Stimulated activated CD4-positive, alpha-beta T cell treated with anti-CD3 and anti-CD28 coated beads, Interleukin-12 subunit alpha, Interleukin-12 subunit beta, amount 100 ng/mL, for 4 hours (primary cell): ENCODE results near the gene FUT8.

Experiments
- DNase-seq: peaks from one replicate; pipeline ENCODE4 v3.0.0-alpha.2; 2020

FUT8 gene

DNA sequence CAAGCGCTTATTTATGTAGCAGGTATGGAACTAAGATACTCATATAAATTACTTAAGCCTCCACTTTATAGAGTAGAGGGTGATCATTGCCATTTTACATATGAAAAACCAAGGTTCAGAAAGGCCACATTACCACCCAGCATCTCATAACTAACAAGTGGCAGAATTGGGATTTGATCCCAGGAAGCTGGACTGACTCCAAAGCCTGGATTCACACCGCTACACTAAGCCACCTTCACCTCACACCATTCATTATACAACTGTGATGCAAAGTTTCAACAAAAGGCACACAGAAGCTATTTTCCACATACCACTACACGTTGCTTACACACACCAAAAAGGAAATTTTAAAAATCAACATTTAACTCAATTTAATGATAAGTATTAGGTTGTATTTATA, 370.6 kb downstream of the FUT8 start:
- no peak for DNase-seq

DNA sequence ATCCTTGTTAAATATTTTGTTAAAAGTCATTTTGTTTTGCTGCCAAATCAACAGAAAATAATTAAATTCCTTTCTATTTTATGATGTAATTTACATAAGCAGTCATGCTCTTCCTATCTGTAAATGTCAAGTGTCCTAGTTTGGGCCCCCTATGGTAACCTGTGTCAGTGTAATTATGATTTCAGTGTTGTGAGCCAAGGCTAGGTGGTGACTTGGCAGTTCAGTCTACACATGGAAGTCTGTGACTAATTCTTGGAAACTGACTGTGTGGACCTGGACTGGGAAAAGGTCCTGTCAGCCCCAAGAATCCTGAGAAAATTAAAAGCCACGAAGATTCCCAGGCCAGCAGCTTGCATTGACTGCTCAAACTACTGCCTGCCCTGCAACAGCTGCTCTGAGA, 371.0 kb downstream of the FUT8 start:
- no peak for DNase-seq

DNA sequence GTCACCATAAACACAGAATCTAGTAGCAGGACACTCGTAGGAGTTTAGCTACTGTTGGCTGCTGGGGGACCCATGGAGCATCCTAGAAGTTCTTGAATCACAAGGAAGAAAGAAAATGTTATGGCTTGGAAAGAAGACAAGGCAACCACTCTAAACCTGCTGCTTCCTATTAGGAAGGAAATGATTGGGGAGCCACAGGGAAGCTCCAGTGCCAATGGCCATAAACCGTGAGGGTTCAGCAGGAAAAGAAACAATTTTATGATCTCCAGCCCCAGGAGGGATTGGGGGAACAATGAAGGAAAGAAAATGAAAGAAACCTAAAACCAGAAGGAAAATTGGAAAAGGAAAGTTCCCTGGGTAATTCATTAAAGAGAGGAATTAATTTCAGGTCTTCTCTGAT, 372.0 kb downstream of the FUT8 start:
- DNase-seq = no peak

DNA sequence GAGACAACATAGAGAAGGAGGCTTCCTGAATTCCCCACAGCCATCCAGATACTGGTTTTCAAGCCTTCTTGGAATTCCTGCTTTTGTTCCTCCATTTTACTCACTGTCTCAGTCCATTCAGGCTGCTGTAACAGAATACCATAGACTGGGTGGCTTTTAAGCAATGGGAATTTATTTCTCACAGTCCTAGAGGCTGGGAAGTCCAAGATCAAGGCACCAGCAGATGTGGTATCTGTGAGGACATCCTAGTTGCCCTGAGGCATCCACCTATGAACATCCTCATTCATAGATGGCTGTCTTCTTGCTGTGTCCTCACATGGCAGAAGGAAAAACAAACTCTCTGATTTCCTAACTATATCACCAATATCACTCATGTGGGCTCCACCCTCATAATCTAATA, 374.9 kb downstream of the FUT8 start:
- DNase-seq = no peak

DNA sequence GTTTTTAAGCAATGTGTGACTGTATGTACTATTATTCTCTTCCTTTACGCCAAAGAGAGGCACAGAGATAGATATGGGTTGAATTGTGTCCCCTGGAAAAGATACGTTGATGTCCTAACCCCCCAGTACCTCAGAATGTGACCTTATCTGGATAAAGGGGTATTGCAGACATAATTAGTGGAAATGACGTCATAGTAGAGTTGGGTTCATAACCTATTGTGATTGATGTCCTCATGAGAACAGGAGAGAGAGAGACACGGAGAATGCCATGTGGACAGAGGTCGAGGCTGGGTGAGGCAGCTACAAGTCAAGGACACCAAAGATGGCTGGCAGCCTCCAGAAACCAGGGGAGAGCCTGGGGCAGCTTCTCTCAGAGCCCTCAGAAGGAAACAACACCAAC, 376.3 kb downstream of the FUT8 start:
- no peak for DNase-seq

DNA sequence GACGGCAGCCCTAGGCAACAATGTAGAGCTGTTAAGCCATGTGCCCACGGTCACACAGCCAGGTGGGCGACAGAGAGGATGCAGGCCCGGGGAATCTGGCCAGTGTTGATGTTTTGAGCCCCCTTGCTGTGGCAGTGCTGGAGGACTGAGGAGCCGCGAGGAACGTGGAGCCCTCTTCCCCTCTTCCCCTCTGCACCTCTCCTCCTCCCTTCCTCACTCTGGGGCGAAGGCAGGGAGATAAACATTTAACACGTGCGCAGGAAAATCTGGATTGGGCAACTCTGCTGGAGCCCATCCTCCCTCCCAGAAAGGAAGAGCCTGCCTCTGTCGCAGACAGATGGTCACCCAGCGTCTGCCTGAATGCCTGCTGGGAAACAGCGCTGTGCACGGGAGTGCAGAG, 376.8 kb downstream of the FUT8 start:
- DNase-seq = no peak

DNA sequence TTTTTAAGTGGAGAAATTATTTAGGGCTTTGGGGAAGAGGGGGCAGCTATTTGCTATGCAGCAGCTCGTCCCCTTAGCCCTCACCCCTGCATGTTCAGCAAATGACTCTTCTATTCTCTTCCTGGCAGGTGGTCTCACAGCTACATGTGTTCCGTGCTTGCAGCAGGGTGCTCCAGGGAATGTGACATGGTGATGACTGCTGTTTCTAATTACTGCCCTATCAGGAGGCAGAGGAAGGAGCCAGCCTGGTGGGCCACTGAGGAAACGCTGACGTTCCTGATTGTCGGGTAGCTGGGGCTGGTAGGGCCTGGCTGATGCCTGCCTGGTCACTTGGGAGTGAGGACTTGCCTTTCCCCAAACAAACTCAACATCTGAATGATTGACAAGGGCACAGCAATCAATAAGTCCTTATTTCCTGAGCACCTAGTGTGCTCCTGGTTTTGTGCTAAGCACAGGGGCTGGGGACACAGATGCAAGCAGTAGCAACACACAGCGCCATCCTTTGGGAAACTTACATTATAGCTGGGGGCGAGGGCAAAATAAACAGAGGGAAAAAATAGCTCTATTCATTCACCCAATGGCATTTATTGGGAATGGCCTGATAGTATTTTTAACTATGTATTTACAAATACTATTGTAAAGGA, 377.8 kb downstream of the FUT8 start:
- DNase-seq = no peak

DNA sequence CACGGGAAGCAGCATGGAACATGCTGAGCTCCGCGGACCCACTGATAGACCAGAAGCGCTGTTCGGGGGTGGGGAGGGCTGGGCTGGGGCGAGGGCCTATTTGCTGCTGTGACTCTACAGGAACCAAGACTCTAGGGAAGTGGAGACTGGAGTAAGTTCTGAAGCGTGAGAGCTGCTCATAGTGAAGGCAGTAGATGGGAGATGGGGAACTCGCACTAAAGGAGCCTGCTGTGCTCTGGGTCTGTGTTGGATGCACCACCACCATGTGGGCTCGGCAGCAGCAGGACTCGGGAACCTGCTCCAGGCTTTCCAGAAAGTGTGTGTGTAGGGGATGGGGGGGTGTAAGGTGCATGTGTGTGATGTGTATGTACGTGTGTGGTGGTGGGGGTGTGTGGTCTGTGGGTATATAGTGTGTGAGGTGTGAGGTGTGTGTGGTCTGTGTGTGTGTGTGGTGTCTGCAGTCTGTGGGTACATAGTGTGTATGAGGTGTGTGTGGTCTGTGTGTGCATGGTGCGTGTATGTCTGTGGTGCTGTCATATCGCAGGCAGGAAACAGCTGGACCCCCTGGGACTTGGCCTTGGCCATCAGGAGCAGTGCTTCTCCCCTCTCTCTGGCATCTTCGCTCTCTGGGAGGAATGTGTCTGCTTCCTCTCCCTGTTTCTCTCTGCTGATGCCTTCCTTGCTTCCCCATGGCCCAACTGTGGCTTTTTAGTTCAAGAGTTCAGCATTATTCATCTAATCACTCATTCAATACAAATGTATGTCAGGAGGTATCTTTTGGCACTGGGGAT, 378.9 kb downstream of the FUT8 start:
- no peak for DNase-seq

DNA sequence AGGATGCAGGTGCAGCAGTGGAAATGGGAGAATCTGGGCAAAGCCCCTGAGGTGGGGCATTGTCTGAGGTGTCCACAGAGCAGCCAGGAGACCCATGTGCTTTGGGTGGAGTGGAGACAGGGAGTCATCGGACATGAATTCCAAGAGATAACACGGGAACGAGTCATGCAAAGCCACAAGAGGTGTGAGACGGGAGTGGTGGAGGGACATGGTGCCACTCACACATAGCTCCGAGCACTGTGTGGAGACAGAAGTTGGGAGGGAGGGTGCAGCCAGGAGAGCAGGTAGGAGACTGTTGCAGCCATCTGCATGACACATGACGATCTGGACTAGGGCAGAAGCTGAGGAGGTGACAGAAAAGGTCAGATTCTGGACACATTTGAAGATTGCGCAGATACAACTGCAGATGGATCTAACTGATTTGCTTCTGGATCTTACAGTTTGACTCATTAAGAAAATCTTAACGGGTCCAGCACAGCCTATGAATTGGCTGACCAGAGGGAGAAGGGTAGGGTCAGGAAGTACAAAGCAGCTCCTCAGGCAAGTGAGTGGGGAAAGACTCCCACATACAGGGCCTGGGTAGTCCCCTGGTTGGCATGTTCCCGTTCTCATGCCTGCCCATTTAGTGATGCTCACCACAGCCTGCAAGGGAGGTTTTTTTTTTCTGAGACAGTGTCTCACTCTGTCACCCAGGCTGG, 379.8 kb downstream of the FUT8 start:
- DNase-seq = no peak
